GM12878 (cell line): ENCODE results near the gene JDP2. TPM values are rescaled to one million over a fixed set of nuclear protein-coding genes. Genes with fewer than 3 reads are reported as not detected.

Source experiments
- ATAC-seq: fragments of 200-7000 bp; cut with Tn5 transposase; 3 replicates; pipeline ENCODE4 v1.9.1; 2020; ENCODE audit warnings: mild to moderate bottlenecking, moderate library complexity
- BruUV-seq: library from RNA; stranded (reverse); fragments of 400-500 nt; replicated peaks from 2 replicates; lab custom pipeline; 2021; lab: Mats Ljungman, UMichigan
- CTCF ChIA-PET: fragments of 300-600 bp; sonication (Branson Sonifier 250); formaldehyde crosslinking; extraction: SDS; loops from one replicate; lab custom pipeline; 2021; ENCODE audit warnings: inconsistent platforms; lab: Yijun Ruan, JAX
- POLR2A ChIA-PET: fragments of 350-600 bp; formaldehyde crosslinking; extraction: SDS; loops from one replicate; lab custom pipeline; 2021; ENCODE audit warnings: inconsistent platforms; lab: Charles Lee
- RAD21 ChIA-PET: fragments of 300-600 bp; sonication (Branson Sonifier 250); formaldehyde crosslinking; loops from one replicate; lab custom pipeline; 2023; ENCODE audit warnings: antibody characterized with exemption; ENCODE audit not compliant: unreplicated experiment; lab: Charles Lee
- SMC1A ChIA-PET: fragments of 300-600 bp; sonication (Branson Sonifier 250); formaldehyde crosslinking; loops from one replicate; lab custom pipeline; 2023; ENCODE audit not compliant: unreplicated experiment, uncharacterized antibody; lab: Charles Lee
- DNase-seq: peaks from one replicate; pipeline ENCODE4 v3.0.0-alpha.2; 2011; ENCODE audit warnings: low read depth, low spot score
- FAIRE-seq: peaks from 3 replicates; lab custom pipeline; 2011; peaks lifted over from hg19 to GRCh38; lab: Jason Lieb, UNC
- H2AFZ ChIP-seq: 2 replicates; pipeline ENCODE4 v1.6.0; 2011; ENCODE audit warnings: low read depth, low read length, control low read depth; ENCODE audit not compliant: control insufficient read depth
- H3K27ac ChIP-seq: 2 replicates; pipeline ENCODE4 v1.5.1; 2011; ENCODE audit warnings: control low read depth; ENCODE audit not compliant: control insufficient read depth, insufficient read depth
- H3K27me3 ChIP-seq, 2 experiments: replicated peaks in 1 of 2; 2 replicates each; pipeline versions ENCODE4 v1.6.0 to v1.6.1; 2011; ENCODE audit warnings: low read length in 1 of 2; ENCODE audit not compliant: control insufficient read depth in 2 of 2, insufficient read depth in 2 of 2
- H3K36me3 ChIP-seq, 2 experiments: 2 replicates each; pipeline ENCODE4 v1.5.1; 2011; ENCODE audit warnings: low read length in 1 of 2; ENCODE audit not compliant: control insufficient read depth in 2 of 2, insufficient read depth in 2 of 2
- H3K4me1 ChIP-seq: 2 replicates; pipeline ENCODE4 v1.6.1; 2011; ENCODE audit warnings: mild to moderate bottlenecking, low read length, moderate library complexity, mixed read lengths; ENCODE audit not compliant: control insufficient read depth, insufficient read depth
- H3K4me2 ChIP-seq: 2 replicates; pipeline ENCODE4 v1.6.0; 2011; ENCODE audit warnings: control low read depth; ENCODE audit not compliant: control insufficient read depth, insufficient read depth
- H3K4me3 ChIP-seq: fragments of 200-600 bp; sonication (generic); 2 replicates; pipeline ENCODE4 v1.5.1; 2016
- H3K79me2 ChIP-seq: 2 replicates; pipeline ENCODE4 v1.6.0; 2011; ENCODE audit warnings: low read length; ENCODE audit not compliant: control insufficient read depth, insufficient read depth
- H3K9ac ChIP-seq: 2 replicates; pipeline ENCODE4 v1.8.0; 2011; ENCODE audit warnings: low read length, control low read depth, mixed read lengths; ENCODE audit not compliant: control insufficient read depth, insufficient read depth
- H3K9me3 ChIP-seq: replicated peaks from 3 replicates; pipeline ENCODE4 v1.5.1; 2011; ENCODE audit warnings: mild to moderate bottlenecking, low read length; ENCODE audit not compliant: control insufficient read depth, insufficient read depth
- H4K20me1 ChIP-seq: 2 replicates; pipeline ENCODE4 v1.6.0; 2011; ENCODE audit not compliant: control insufficient read depth, insufficient read depth
- BCL11A ChIP-seq: IDR thresholded peaks from 2 replicates; pipeline ENCODE4 v1.6.1; 2011; ENCODE audit warnings: low read depth, low read length
- DPF2 ChIP-seq: fragments of 450-650 bp; IDR thresholded peaks from 2 replicates; pipeline ENCODE4 v1.6.1; 2017; ENCODE audit warnings: mild to moderate bottlenecking
- FOXK2 ChIP-seq: fragments of 450-650 bp; IDR thresholded peaks from 2 replicates; pipeline ENCODE4 v1.6.1; 2017; ENCODE audit warnings: mild to moderate bottlenecking, moderate library complexity
- KLF5 ChIP-seq: fragments of 450-650 bp; IDR thresholded peaks from 2 replicates; pipeline ENCODE4 v1.6.1; 2014; ENCODE audit warnings: mild to moderate bottlenecking; ENCODE audit not compliant: partially characterized antibody
- MYC ChIP-seq: IDR thresholded peaks from 2 replicates; pipeline ENCODE4 v1.6.1; 2011; ENCODE audit warnings: mild to moderate bottlenecking, low read length, moderate library complexity, inconsistent platforms; ENCODE audit not compliant: insufficient read depth, insufficient replicate concordance, insufficient read length, severe bottlenecking
- SREBF1 ChIP-seq: IDR thresholded peaks from 2 replicates; pipeline ENCODE4 v1.6.1; 2012; ENCODE audit warnings: mild to moderate bottlenecking, low read length
- USF1 ChIP-seq: IDR thresholded peaks from 2 replicates; pipeline ENCODE4 v1.6.1; 2011; ENCODE audit warnings: borderline replicate concordance, low read depth, mild to moderate bottlenecking, moderate library complexity, mixed read lengths, low read length; ENCODE audit not compliant: insufficient read depth; ENCODE audit errors: extremely low read length
- YBX1 ChIP-seq: fragments of 450-650 bp; IDR thresholded peaks from 2 replicates; pipeline ENCODE4 v1.6.1; 2016; ENCODE audit warnings: antibody characterized with exemption
- ZNF592 ChIP-seq: fragments of 450-650 bp; IDR thresholded peaks from 2 replicates; pipeline ENCODE4 v1.6.1; 2017; ENCODE audit warnings: mild to moderate bottlenecking, moderate library complexity
- WGBS: methylation state at CpG from one replicate; pipeline ENCODE4 v1.1.6; 2016; ENCODE audit warnings: low lambda C conversion rate; ENCODE audit not compliant: insufficient replicate concordance, insufficient coverage; ENCODE audit errors: missing lambda C conversion rate; 5-methylcytosine and 5-hydroxymethylcytosine counted together
- in situ Hi-C: fragments of 300-500 bp; cut with MboI; formaldehyde crosslinking; loops from 9 replicates; pipeline ENCODE4 v1.14.3; 2018; ENCODE audit warnings: mixed read lengths
- intact Hi-C: fragments of 100-400 bp; cut with micrococcal nuclease; formaldehyde crosslinking; loops from one replicate; pipeline ENCODE4 v1.14.2; 2022; ENCODE audit not compliant: unreplicated experiment
- polyA plus RNA-seq, 11 experiments: library from polyadenylated mRNA; depleted of rRNA in 4 of 11; unstranded in 6 of 11; stranded (reverse) in 5 of 11; fragments of >200 nt; fragmentation: Nextera tagmentation in 4 of 11; fragmentation: Illumina TruSeq in 1 of 11; extraction: Ambion mirVana in 4 of 11; extraction: Trizol in 1 of 11; gene quantifications; 1 replicate in 1 of 11; 2 replicates in 10 of 11; pipeline versions ENCODE4 v1.2.1 to v1.2.3, GENCODE V29; 2011 to 2016; ENCODE audit warnings: inconsistent platforms in 2 of 11, missing spikeins in 2 of 11, low read depth in 1 of 11
- total RNA-seq, 4 experiments: library from RNA; depleted of rRNA in 3 of 4; stranded (reverse); fragments of >200 nt in 3 of 4; fragmentation: Illumina TruSeq in 1 of 4; extraction: Trizol in 1 of 4; gene quantifications; 2 replicates each; pipeline versions ENCODE4 v1.2.1 to v1.2.3, GENCODE V29; 2013 to 2021

The JDP2 gene
- total and polyA plus RNA-seq, 10 of the 15 experiments (the other 5 are each of a cell fraction or from before 2014, with no cell fraction given) = 0.71 to 21.3 (median 11.2) TPM

DNA sequence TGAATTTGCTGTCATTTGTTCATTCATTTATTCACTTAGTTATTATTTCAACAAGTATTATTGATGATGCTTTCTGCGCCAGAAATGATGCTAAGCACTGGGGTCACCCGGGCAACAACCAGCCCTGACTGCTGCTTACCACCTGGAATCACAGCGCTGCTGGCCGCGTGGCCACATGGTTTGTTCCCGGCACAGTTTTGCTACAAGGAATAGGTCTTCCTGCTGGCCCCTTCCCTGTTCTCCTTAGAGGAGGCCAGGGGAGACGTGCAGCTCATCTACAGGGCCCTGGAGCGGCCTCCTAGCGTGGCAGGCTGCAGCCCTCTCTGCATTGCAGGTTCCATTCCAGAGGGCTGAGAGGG, 7.0 kb downstream of the JDP2 start:
- CTCF ChIA-PET = interaction anchor here (0.6 to 3.5 kb wide), 10 partner anchors 10 to 126 kb away, joined by 3 to 13 read pairs (median 4); no protein-coding TSS in a partner anchor
- in situ Hi-C loops = no loop called here
- peaks cover 32% of the 10 kb centered on the region for H3K79me2 ChIP-seq

More for the DNA sequence above, 7.0 kb downstream of the JDP2 start:
- H3K9ac ChIP-seq = no peak overlapping the region
- no peaks in the 10 kb centered on the region for H3K27me3 ChIP-seq
- FAIRE-seq = no peak
- DNase-seq = no peak
- peaks cover 1 to 14% of the 10 kb centered on the region in 2 experiments for H3K36me3 ChIP-seq
- no peaks in the 10 kb centered on the region for H3K9me3 ChIP-seq
- WGBS = 95% methylated on average over 9 of the region's 9 CpGs
- ChIA-PET SMC1A (interaction anchor here (1.0 to 1.8 kb wide), 10 partner anchors 13 to 128 kb away, joined by 3 to 9 read pairs (median 3); no protein-coding TSS in a partner anchor), RAD21 (interaction anchor here (0.6 to 2.5 kb wide), 8 partner anchors 15 to 125 kb away, joined by 3 to 10 read pairs (median 4); no protein-coding TSS in a partner anchor), POLR2A (interaction anchor here (0.8 to 1.5 kb wide), 3 partner anchors 10 to 72 kb away, joined by 3 to 6 read pairs (median 3); no protein-coding TSS in a partner anchor)
- TF ChIP-seq ZNF592 (no peak), FOXK2 (no peak), DPF2 (no peak), USF1 (no peak), BCL11A (no peak), YBX1 (no peak), KLF5 (no peak), MYC (no peak), SREBF1 (no peak)
- H3K27ac ChIP-seq = peak overlapping the region; percentile 33
- H3K4me3 ChIP-seq = no peak overlapping the region
- peak overlapping the region; percentile 73 for H3K4me2 ChIP-seq
- peaks cover 51% of the 10 kb centered on the region for H3K4me1 ChIP-seq
- intact Hi-C loops = no loop called here
- H4K20me1 ChIP-seq = no peaks in the 10 kb centered on the region; the same call in 1 of the 2 replicates
- no peak for ATAC-seq
- BruUV-seq = no TSS peak
- H2AFZ ChIP-seq = no peak overlapping the region
